ENCODE data around the gene DGKE. TPM values are rescaled to one million over a fixed set of nuclear protein-coding genes. Genes with fewer than 3 reads are reported as not detected.

DGKE gene
- total and polyA plus RNA-seq, 9 donors = 2.0 to 5.8 (median 3.8) TPM

GRCh38 chr17:56824503-56824902, 9.4 kb upstream of the DGKE start:
- Histone ChIP-seq H3K9me3 (replicated peaks; ENCODE audit: control insufficient read depth, low read depth, low read length) (no peaks in the 10 kb centered on the region), H3K4me3 (ENCODE audit: low read length) (no peak overlapping the region), H3K4me1 (ENCODE audit: control insufficient read depth, insufficient read depth, low read length) (no peaks in the 10 kb centered on the region), H3K27me3 (ENCODE audit: control insufficient read depth, insufficient read depth, low read length) (no peaks in the 10 kb centered on the region), H3K27ac (ENCODE audit: low read length) (no peak overlapping the region), H3K36me3 (ENCODE audit: control insufficient read depth, insufficient read depth, low read length) (peaks cover 4% of the 10 kb centered on the region)
- WGBS (ENCODE audit: insufficient coverage) = no CpG with 5 or more reads among the region's 1 CpG
- DNase-seq = no peak

GRCh38 chr17:56826611-56827414, 7.1 kb upstream of the DGKE start:
- Histone ChIP-seq H3K27ac (ENCODE audit: low read length) (no peak overlapping the region), H3K9me3 (replicated peaks; ENCODE audit: control insufficient read depth, low read depth, low read length) (no peaks in the 10 kb centered on the region), H3K36me3 (ENCODE audit: control insufficient read depth, insufficient read depth, low read length) (peaks cover 4% of the 10 kb centered on the region), H3K4me3 (ENCODE audit: low read length) (no peak overlapping the region), H3K4me1 (ENCODE audit: control insufficient read depth, insufficient read depth, low read length) (no peaks in the 10 kb centered on the region), H3K27me3 (ENCODE audit: control insufficient read depth, insufficient read depth, low read length) (no peaks in the 10 kb centered on the region)
- WGBS (ENCODE audit: insufficient coverage) = 93% methylated on average over 2 of the region's 4 CpGs
- no peak for DNase-seq

GRCh38 chr17:56830726-56831368, 3.1 kb upstream of the DGKE start:
- Histone ChIP-seq H3K27ac (ENCODE audit: low read length) (no peak overlapping the region), H3K36me3 (ENCODE audit: control insufficient read depth, insufficient read depth, low read length) (peaks cover 4% of the 10 kb centered on the region), H3K4me3 (ENCODE audit: low read length) (no peak overlapping the region), H3K4me1 (ENCODE audit: control insufficient read depth, insufficient read depth, low read length) (peaks cover 17% of the 10 kb centered on the region), H3K9me3 (replicated peaks; ENCODE audit: control insufficient read depth, low read depth, low read length) (no peaks in the 10 kb centered on the region), H3K27me3 (ENCODE audit: control insufficient read depth, insufficient read depth, low read length) (no peaks in the 10 kb centered on the region)
- no peak for DNase-seq
- 93% methylated on average over 6 of the region's 7 CpGs for WGBS (ENCODE audit: insufficient coverage)

- Histone ChIP-seq H3K27ac (ENCODE audit: low read length) (no peak overlapping the region), H3K36me3 (ENCODE audit: control insufficient read depth, insufficient read depth, low read length) (peaks cover 4% of the 10 kb centered on the region), H3K27me3 (ENCODE audit: control insufficient read depth, insufficient read depth, low read length) (no peaks in the 10 kb centered on the region), H3K4me1 (ENCODE audit: control insufficient read depth, insufficient read depth, low read length) (peaks cover 17% of the 10 kb centered on the region), H3K4me3 (ENCODE audit: low read length) (no peak overlapping the region), H3K9me3 (replicated peaks; ENCODE audit: control insufficient read depth, low read depth, low read length) (no peaks in the 10 kb centered on the region)
- no peak for DNase-seq
- 92% methylated on average over 13 of the region's 16 CpGs for WGBS (ENCODE audit: insufficient coverage)
Observed at GRCh38 chr17:56831369-56832095, 2.4 kb upstream of the DGKE start.

GRCh38 chr17:56832446-56832845, 1.5 kb upstream of the DGKE start:
- H3K27me3 ChIP-seq (ENCODE audit: control insufficient read depth, insufficient read depth, low read length) = no peaks in the 10 kb centered on the region
- peaks cover 4% of the 10 kb centered on the region for H3K36me3 ChIP-seq (ENCODE audit: control insufficient read depth, insufficient read depth, low read length)
- H3K9me3 ChIP-seq (replicated peaks; ENCODE audit: control insufficient read depth, low read depth, low read length) = no peaks in the 10 kb centered on the region
- peaks cover 17% of the 10 kb centered on the region for H3K4me1 ChIP-seq (ENCODE audit: control insufficient read depth, insufficient read depth, low read length)
- H3K4me3 ChIP-seq (ENCODE audit: low read length) = peak overlapping the region; percentile 69
- no peak overlapping the region for H3K27ac ChIP-seq (ENCODE audit: low read length)
- WGBS (ENCODE audit: insufficient coverage) = 86% methylated on average over 1 of the region's 4 CpGs
- no peak for DNase-seq

- under 1% methylated on average over 94 of the region's 95 CpGs for WGBS (ENCODE audit: insufficient coverage)
- DNase-seq = peak; percentile 64
- no peaks in the 10 kb centered on the region for H3K36me3 ChIP-seq (ENCODE audit: control insufficient read depth, insufficient read depth, low read length)
- H3K9me3 ChIP-seq (replicated peaks; ENCODE audit: control insufficient read depth, low read depth, low read length) = no peaks in the 10 kb centered on the region
- H3K27me3 ChIP-seq (ENCODE audit: control insufficient read depth, insufficient read depth, low read length) = no peaks in the 10 kb centered on the region
- peak overlapping the region; percentile 69 for H3K4me3 ChIP-seq (ENCODE audit: low read length)
- peaks cover 17% of the 10 kb centered on the region for H3K4me1 ChIP-seq (ENCODE audit: control insufficient read depth, insufficient read depth, low read length)
- peak overlapping the region; percentile 70 for H3K27ac ChIP-seq (ENCODE audit: low read length)
Observed at GRCh38 chr17:56833057-56833808, 718 bp upstream of the DGKE start.

- DNase-seq = peak; percentile 33
- H3K36me3 ChIP-seq (ENCODE audit: control insufficient read depth, insufficient read depth, low read length) = no peaks in the 10 kb centered on the region
- H3K4me3 ChIP-seq (ENCODE audit: low read length) = peak overlapping the region; percentile 60
- peak overlapping the region; percentile 37 for H3K27ac ChIP-seq (ENCODE audit: low read length)
- H3K9me3 ChIP-seq (replicated peaks; ENCODE audit: control insufficient read depth, low read depth, low read length) = no peaks in the 10 kb centered on the region
- peaks cover 17% of the 10 kb centered on the region for H3K4me1 ChIP-seq (ENCODE audit: control insufficient read depth, insufficient read depth, low read length)
- 5% methylated on average over 78 of the region's 81 CpGs for WGBS (ENCODE audit: insufficient coverage)
- no peaks in the 10 kb centered on the region for H3K27me3 ChIP-seq (ENCODE audit: control insufficient read depth, insufficient read depth, low read length)
Observed at GRCh38 chr17:56834380-56835263, 671 bp downstream of the DGKE start.

GRCh38 chr17:56835264-56835585, 1.3 kb downstream of the DGKE start:
- Histone ChIP-seq H3K4me3 (ENCODE audit: low read length) (peak overlapping the region; percentile 60), H3K36me3 (ENCODE audit: control insufficient read depth, insufficient read depth, low read length) (no peaks in the 10 kb centered on the region), H3K27me3 (ENCODE audit: control insufficient read depth, insufficient read depth, low read length) (no peaks in the 10 kb centered on the region), H3K9me3 (replicated peaks; ENCODE audit: control insufficient read depth, low read depth, low read length) (no peaks in the 10 kb centered on the region), H3K4me1 (ENCODE audit: control insufficient read depth, insufficient read depth, low read length) (peaks cover 17% of the 10 kb centered on the region), H3K27ac (ENCODE audit: low read length) (peak overlapping the region; percentile 37)
- peak; percentile 13 for DNase-seq
- 53% methylated on average over 3 of the region's 7 CpGs for WGBS (ENCODE audit: insufficient coverage)

- H3K27me3 ChIP-seq (ENCODE audit: control insufficient read depth, insufficient read depth, low read length) = no peaks in the 10 kb centered on the region
- H3K27ac ChIP-seq (ENCODE audit: low read length) = peak overlapping the region; percentile 33
- no CpG with 5 or more reads among the region's 3 CpGs for WGBS (ENCODE audit: insufficient coverage)
- no peak overlapping the region for H3K4me3 ChIP-seq (ENCODE audit: low read length)
- no peak for DNase-seq
- peaks cover 2% of the 10 kb centered on the region for H3K36me3 ChIP-seq (ENCODE audit: control insufficient read depth, insufficient read depth, low read length)
- peaks cover 8% of the 10 kb centered on the region for H3K4me1 ChIP-seq (ENCODE audit: control insufficient read depth, insufficient read depth, low read length)
- no peaks in the 10 kb centered on the region for H3K9me3 ChIP-seq (replicated peaks; ENCODE audit: control insufficient read depth, low read depth, low read length)
Observed at GRCh38 chr17:56838687-56839086, 4.7 kb downstream of the DGKE start.
